K562 (cell line): Measurements from ENCODE around the gene GLUL. TPM values are rescaled to one million over a fixed set of nuclear protein-coding genes. Genes with fewer than 3 reads are reported as not detected.

Experiments used
- E2F3 ChIP-seq: fragments of 250-450 bp; sonication (Bioruptor Pico); IDR thresholded peaks from 2 replicates; pipeline ENCODE4 v1.4.0; 2020; ENCODE audit warnings: mild to moderate bottlenecking
- ERF ChIP-seq: fragments of 450-650 bp; formaldehyde crosslinking; IDR thresholded peaks from 2 replicates; pipeline ENCODE4 v1.4.0; 2020; ENCODE audit warnings: mild to moderate bottlenecking, mixed read lengths
- HOXB6 ChIP-seq: fragments of 250-450 bp; sonication (Bioruptor Pico); IDR thresholded peaks from 2 replicates; pipeline ENCODE4 v1.5.1; 2022; ENCODE audit warnings: mild to moderate bottlenecking, borderline replicate concordance
- MTF1 ChIP-seq: fragments of 250-450 bp; sonication (Bioruptor Pico); IDR thresholded peaks from 2 replicates; pipeline ENCODE4 v1.9.0; 2021; ENCODE audit warnings: moderate library complexity, mild to moderate bottlenecking, inconsistent platforms, borderline replicate concordance
- ZNF143 ChIP-seq: sonication (generic); formaldehyde crosslinking; IDR thresholded peaks from 2 replicates; pipeline ENCODE4 v1.9.0; 2022; ENCODE audit warnings: mild to moderate bottlenecking, missing genetic modification reagents
- ZNF23 ChIP-seq: fragments of 250-450 bp; sonication (Bioruptor Pico); IDR thresholded peaks from 2 replicates; pipeline ENCODE4 v1.4.0; 2020; ENCODE audit warnings: mild to moderate bottlenecking
- polyA plus RNA-seq, 8 experiments: library from polyadenylated mRNA; depleted of rRNA in 4 of 8; stranded (reverse) in 5 of 8; unstranded in 3 of 8; fragments of >200 nt; fragmentation: Nextera tagmentation in 2 of 8; fragmentation: Illumina TruSeq in 1 of 8; extraction: Ambion mirVana in 2 of 8; extraction: Trizol in 1 of 8; gene quantifications; 2 replicates each; pipeline versions ENCODE4 v1.2.1 to v1.2.3, GENCODE V29; 2011 to 2014; ENCODE audit warnings: inconsistent platforms in 1 of 8, missing spikeins in 1 of 8
- total RNA-seq, 7 experiments: library from RNA; depleted of rRNA in 6 of 7; stranded (reverse); fragments of >200 nt in 6 of 7; fragmentation: Illumina TruSeq in 2 of 7; extraction: Trizol in 2 of 7; gene quantifications; 2 replicates each; pipeline versions ENCODE4 v1.2.1 to v1.2.3, GENCODE V29; 2011 to 2021; ENCODE audit warnings: low replicate concordance in 1 of 7
- TF ChIP-seq, protein P1 (sequence below): IDR thresholded peaks from 2 replicates; pipeline ENCODE4 v1.6.1; 2016; ENCODE audit warnings: missing genetic modification characterization, missing compliant biosample characterization
- TF ChIP-seq, protein P2 (sequence below): fragments of 250-450 bp; sonication (Bioruptor Pico); IDR thresholded peaks from 2 replicates; pipeline ENCODE4 v1.5.0; 2021
- TF ChIP-seq, protein P3 (sequence below), 2 experiments: fragments of 450-650 bp in 1 of 2; sonication (generic) in 1 of 2; formaldehyde crosslinking in 1 of 2; IDR thresholded peaks in 1 of 2; conservative IDR thresholded peaks in 1 of 2; 2 replicates each; pipeline versions ENCODE4 v1.6.1 to v1.8.1; 2016 to 2023; ENCODE audit warnings: mild to moderate bottlenecking in 2 of 2, moderate library complexity in 2 of 2, inconsistent platforms in 1 of 2, missing genetic modification reagents in 1 of 2
- TF ChIP-seq, protein P4 (sequence below): fragments of 250-450 bp; sonication (Bioruptor Pico); IDR thresholded peaks from 2 replicates; pipeline ENCODE4 v1.5.0; 2021

The GLUL gene
- total and polyA plus RNA-seq, 9 of the 15 experiments (the other 6 are each of a cell fraction or from before 2014, with no cell fraction given): 1,088 to 4,222 (median 1,338) TPM

DNA sequence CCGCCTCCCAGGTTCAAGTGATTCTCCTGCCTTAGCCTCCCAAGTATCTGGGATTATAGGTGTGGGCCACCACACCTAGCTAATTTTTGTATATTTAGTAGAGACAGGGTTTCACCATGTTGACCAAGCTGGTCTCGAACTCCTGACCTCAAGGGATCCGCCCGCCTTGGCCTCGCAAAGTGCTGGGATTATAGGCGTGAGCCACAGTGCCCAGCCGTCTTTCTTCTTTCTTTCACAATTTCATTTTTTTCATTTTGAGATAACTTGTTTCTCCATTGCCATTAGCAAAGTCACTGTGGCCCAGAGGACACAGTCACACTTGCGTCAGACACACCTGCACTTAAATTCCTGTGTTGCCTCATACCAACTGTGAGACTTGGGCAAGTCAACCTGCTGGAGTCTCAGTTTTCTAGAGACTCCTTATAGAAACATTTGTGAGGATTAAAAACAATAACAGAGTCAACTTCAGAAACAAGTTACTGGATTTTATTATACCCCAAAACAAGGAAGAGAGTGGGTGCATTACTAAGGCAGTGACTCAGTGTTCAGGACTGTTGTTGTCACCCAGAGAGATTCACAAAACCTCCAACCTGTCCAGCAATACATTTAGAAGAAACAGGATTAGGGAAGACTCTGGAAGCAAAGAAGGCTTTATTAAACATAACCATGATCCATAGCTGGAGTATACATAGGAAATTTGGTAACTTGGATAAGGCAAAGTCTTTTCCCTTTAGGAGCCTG, 6.2 kb upstream of the GLUL start (continued):
- TF ChIP-seq, protein P1, sequence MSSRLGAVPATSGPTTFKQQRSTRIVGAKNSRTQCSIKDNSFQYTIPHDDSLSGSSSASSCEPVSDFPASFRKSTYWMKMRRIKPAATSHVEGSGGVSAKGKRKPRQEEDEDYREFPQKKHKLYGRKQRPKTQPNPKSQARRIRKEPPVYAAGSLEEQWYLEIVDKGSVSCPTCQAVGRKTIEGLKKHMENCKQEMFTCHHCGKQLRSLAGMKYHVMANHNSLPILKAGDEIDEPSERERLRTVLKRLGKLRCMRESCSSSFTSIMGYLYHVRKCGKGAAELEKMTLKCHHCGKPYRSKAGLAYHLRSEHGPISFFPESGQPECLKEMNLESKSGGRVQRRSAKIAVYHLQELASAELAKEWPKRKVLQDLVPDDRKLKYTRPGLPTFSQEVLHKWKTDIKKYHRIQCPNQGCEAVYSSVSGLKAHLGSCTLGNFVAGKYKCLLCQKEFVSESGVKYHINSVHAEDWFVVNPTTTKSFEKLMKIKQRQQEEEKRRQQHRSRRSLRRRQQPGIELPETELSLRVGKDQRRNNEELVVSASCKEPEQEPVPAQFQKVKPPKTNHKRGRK (tag): 0 out of 2 replicates have a peak, but pooled peaks have one; percentile 12
- TF ChIP-seq E2F3 (CRISPR knock-in tag): no peak
- TF ChIP-seq, protein P2, sequence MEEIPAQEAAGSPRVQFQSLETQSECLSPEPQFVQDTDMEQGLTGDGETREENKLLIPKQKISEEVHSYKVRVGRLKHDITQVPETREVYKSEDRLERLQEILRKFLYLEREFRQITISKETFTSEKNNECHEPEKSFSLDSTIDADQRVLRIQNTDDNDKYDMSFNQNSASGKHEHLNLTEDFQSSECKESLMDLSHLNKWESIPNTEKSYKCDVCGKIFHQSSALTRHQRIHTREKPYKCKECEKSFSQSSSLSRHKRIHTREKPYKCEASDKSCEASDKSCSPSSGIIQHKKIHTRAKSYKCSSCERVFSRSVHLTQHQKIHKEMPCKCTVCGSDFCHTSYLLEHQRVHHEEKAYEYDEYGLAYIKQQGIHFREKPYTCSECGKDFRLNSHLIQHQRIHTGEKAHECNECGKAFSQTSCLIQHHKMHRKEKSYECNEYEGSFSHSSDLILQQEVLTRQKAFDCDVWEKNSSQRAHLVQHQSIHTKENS (CRISPR knock-in tag): no peak
- no peak for TF ChIP-seq ZNF143
- TF ChIP-seq ERF (CRISPR knock-in tag): no peak
- no peak for TF ChIP-seq ZNF23 (CRISPR knock-in tag)
- TF ChIP-seq HOXB6 (CRISPR knock-in tag): no peak
- TF ChIP-seq, protein P3, sequence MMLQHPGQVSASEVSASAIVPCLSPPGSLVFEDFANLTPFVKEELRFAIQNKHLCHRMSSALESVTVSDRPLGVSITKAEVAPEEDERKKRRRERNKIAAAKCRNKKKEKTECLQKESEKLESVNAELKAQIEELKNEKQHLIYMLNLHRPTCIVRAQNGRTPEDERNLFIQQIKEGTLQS (IDR thresholded peaks at IDR 0.05): peak; percentile 36; the same call in 1 of the 2 replicates
- TF ChIP-seq, protein P3 (CRISPR knock-in tag; conservative IDR thresholded peaks at IDR 0.05): no peak
- no peak for TF ChIP-seq MTF1 (CRISPR knock-in tag)
- TF ChIP-seq, protein P4, sequence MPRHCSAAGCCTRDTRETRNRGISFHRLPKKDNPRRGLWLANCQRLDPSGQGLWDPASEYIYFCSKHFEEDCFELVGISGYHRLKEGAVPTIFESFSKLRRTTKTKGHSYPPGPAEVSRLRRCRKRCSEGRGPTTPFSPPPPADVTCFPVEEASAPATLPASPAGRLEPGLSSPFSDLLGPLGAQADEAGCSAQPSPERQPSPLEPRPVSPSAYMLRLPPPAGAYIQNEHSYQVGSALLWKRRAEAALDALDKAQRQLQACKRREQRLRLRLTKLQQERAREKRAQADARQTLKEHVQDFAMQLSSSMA (CRISPR knock-in tag): no peak
